OCI-LY3 (cell line): Measurements from ENCODE around the gene USP46.

Source experiments
- H2AFZ ChIP-seq: fragments of 200-600, 300-600 bp; shearing (Covaris generic); 2 replicates; pipeline ENCODE4 v1.6.0; 2014; ENCODE audit warnings: antibody characterized with exemption, low read depth, low read length
- H3K27ac ChIP-seq: fragments of 200-600, 300-600 bp; sonication (generic); 2 replicates; pipeline ENCODE4 v1.5.1; 2014; ENCODE audit warnings: mild to moderate bottlenecking, low read length, moderate library complexity, mixed read lengths
- H3K27me3 ChIP-seq: fragments of 200-600, 300-600 bp; sonication (generic); 2 replicates; pipeline ENCODE4 v1.6.1; 2014; ENCODE audit warnings: low read depth, low read length, mixed read lengths
- H3K36me3 ChIP-seq: fragments of 200-600, 300-600 bp; sonication (generic); replicated peaks from 2 replicates; pipeline ENCODE3; 2014; ENCODE audit warnings: low read depth, low read length, mixed read lengths
- H3K4me1 ChIP-seq: fragments of 300-600, 200-600 bp; sonication (generic); 2 replicates; pipeline ENCODE4 v1.6.1; 2014; ENCODE audit warnings: low read length, mixed read lengths
- H3K4me2 ChIP-seq: fragments of 200-600, 300-600 bp; sonication (generic); 2 replicates; pipeline ENCODE4 v1.6.1; 2014; ENCODE audit warnings: low read length, mixed read lengths
- H3K4me3 ChIP-seq: fragments of 300-600, 200-600 bp; sonication (generic); 2 replicates; pipeline ENCODE4 v1.5.1; 2014; ENCODE audit warnings: antibody characterized with exemption, mild to moderate bottlenecking, low read length, moderate library complexity
- H3K79me2 ChIP-seq: fragments of 300-600, 200-600 bp; shearing (Covaris generic); 2 replicates; pipeline ENCODE4 v1.6.1; 2014; ENCODE audit warnings: mild to moderate bottlenecking, low read length, mixed read lengths
- H3K9ac ChIP-seq: fragments of 300-600, 200-600 bp; shearing (Covaris generic); 2 replicates; pipeline ENCODE4 v1.6.0; 2014; ENCODE audit warnings: mild to moderate bottlenecking, low read length, moderate library complexity
- H3K9me3 ChIP-seq: fragments of 200-600, 300-600 bp; shearing (Covaris generic); 2 replicates; pipeline ENCODE4 v1.6.1; 2014; ENCODE audit warnings: low read length, mixed read lengths; ENCODE audit not compliant: insufficient read depth
- H4K20me1 ChIP-seq: fragments of 200-600, 300-600 bp; sonication (generic); 2 replicates; pipeline ENCODE4 v1.6.1; 2016; ENCODE audit warnings: low read length, mixed read lengths; ENCODE audit not compliant: insufficient read depth
- CTCF ChIP-seq: fragments of 200-600, 300-600 bp; sonication (generic); IDR thresholded peaks from 2 replicates; pipeline ENCODE4 v1.5.1; 2014; ENCODE audit warnings: antibody characterized with exemption, low read length, low read depth
- EZH2phosphoT487 ChIP-seq: fragments of 200-600 bp; shearing (Covaris generic); IDR thresholded peaks from 2 replicates; pipeline ENCODE4 v1.6.1; 2018; ENCODE audit warnings: antibody characterized with exemption, mixed run types, low read depth

Gene USP46

GRCh38 chr4:52645300-52645699, 13.8 kb downstream of the USP46 start:
- Histone ChIP-seq H3K79me2 (peaks cover 72% of the 10 kb centered on the region), H3K4me1 (peaks cover 58% of the 10 kb centered on the region)

DNA sequence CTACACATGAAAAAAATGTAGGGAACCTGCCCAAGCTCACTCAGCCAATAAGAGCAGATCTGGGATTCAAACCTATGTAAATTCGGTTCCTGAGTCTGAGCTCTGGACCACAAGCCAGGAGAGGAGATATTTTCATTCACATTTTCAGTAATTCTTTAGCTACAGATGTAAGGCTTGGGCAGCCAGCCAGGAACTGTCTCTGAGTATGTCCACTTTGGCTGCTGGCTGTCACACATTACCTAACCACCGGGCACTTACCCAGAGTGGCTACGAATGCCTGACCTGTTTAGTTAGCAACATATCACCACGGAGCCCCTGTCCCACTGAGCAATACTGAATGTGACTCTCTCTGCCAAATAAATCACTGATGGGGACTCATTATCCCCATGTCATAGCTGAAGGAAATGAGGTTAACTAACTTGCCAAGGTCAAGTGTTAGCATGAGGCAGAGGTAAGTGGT, 15.3 kb downstream of the USP46 start:
- no peaks in the 10 kb centered on the region for H3K27me3 ChIP-seq
- peak overlapping the region; percentile 48 for H3K4me2 ChIP-seq
- no peak overlapping the region for H2AFZ ChIP-seq
- H3K27ac ChIP-seq, result peak overlapping the region; percentile 27
- H3K4me1 ChIP-seq, result peaks cover 64% of the 10 kb centered on the region
- H3K9me3 ChIP-seq, result no peaks in the 10 kb centered on the region
- no peak overlapping the region for H3K9ac ChIP-seq
- no peak for TF ChIP-seq CTCF
- TF ChIP-seq EZH2phosphoT487, result no peak
- H3K79me2 ChIP-seq, result peaks cover 69% of the 10 kb centered on the region
- H3K36me3 ChIP-seq, result peaks cover 27% of the 10 kb centered on the region
- 0 out of 2 replicates have a peak overlapping the region, but pooled peaks have one; percentile 15 for H3K4me3 ChIP-seq
- H4K20me1 ChIP-seq, result no peaks in the 10 kb centered on the region

More at GRCh38 chr4:52645300-52645699, 13.8 kb downstream of the USP46 start:
- Histone ChIP-seq H3K4me3 (no peak overlapping the region), H3K4me2 (peak overlapping the region; percentile 38), H3K27me3 (no peaks in the 10 kb centered on the region), H3K36me3 (peaks cover 38% of the 10 kb centered on the region), H3K9me3 (no peaks in the 10 kb centered on the region), H4K20me1 (no peaks in the 10 kb centered on the region), H3K9ac (no peak overlapping the region), H3K27ac (peak overlapping the region; percentile 48), H2AFZ (no peak overlapping the region)
- TF ChIP-seq EZH2phosphoT487 (no peak), CTCF (no peak)

DNA sequence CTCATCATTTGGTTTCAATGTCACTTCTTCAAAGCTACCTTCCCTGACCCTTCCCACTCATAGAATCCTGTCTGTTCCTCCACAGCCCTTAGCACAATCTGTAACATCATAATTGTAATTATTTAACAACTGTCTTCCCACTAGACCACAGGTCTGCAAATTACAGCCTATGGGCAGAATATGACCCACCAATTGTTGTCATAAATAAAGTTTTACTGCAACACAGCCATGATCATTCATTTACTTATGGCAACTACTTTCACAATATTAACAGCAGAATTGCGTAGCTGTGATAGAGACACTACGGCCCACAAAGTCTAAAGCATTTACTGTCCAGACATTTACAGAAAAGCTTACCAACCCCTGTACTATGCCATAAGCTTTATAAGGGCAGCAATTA, 15.9 kb downstream of the USP46 start:
- Histone ChIP-seq H3K27me3 (no peaks in the 10 kb centered on the region), H3K4me1 (peaks cover 66% of the 10 kb centered on the region), H3K4me3 (peak overlapping the region; percentile 15; the same call in 1 of the 2 replicates), H3K27ac (peak overlapping the region; percentile 27), H3K79me2 (peaks cover 66% of the 10 kb centered on the region), H3K36me3 (peaks cover 24% of the 10 kb centered on the region), H4K20me1 (no peaks in the 10 kb centered on the region), H3K9me3 (no peaks in the 10 kb centered on the region), H2AFZ (no peak overlapping the region), H3K4me2 (peak overlapping the region; percentile 48), H3K9ac (no peak overlapping the region)
- TF ChIP-seq CTCF (no peak), EZH2phosphoT487 (no peak)

- no peaks in the 10 kb centered on the region for H3K9me3 ChIP-seq
- H3K27ac ChIP-seq, result peak overlapping the region; percentile 87
- H3K27me3 ChIP-seq, result no peaks in the 10 kb centered on the region
- H3K36me3 ChIP-seq, result peaks cover 28% of the 10 kb centered on the region
- peaks cover 66% of the 10 kb centered on the region for H3K79me2 ChIP-seq
- H3K4me1 ChIP-seq, result peaks cover 78% of the 10 kb centered on the region
- peak overlapping the region; percentile 53 for H3K4me3 ChIP-seq
- peak overlapping the region; percentile 42 for H3K9ac ChIP-seq
- H2AFZ ChIP-seq, result no peak overlapping the region
- H4K20me1 ChIP-seq, result no peaks in the 10 kb centered on the region
- H3K4me2 ChIP-seq, result peak overlapping the region; percentile 73
- no peak for TF ChIP-seq EZH2phosphoT487
- TF ChIP-seq CTCF, result no peak
Measured at GRCh38 chr4:52641854-52642563, 17.1 kb downstream of the USP46 start.
